K562 (cell line): ENCODE data around the gene SERPINA9.

Experiments
- MTA1 ChIP-seq: fragments of 450-650 bp; IDR thresholded peaks from 2 replicates; pipeline ENCODE4 v1.6.1; 2017; ENCODE audit warnings: borderline replicate concordance
- RAD21 ChIP-seq, 2 experiments: fragments of 250-450 bp in 1 of 2; fragments of 450-650 bp in 1 of 2; sonication (Bioruptor Pico) in 1 of 2; formaldehyde crosslinking in 1 of 2; IDR thresholded peaks in 1 of 2; conservative IDR thresholded peaks in 1 of 2; 2 replicates each; pipeline versions ENCODE4 v1.4.0 to v1.8.0; 2020 to 2022; ENCODE audit warnings: mild to moderate bottlenecking in 2 of 2, moderate library complexity in 1 of 2
- STAG1 ChIP-seq: sonication (generic); formaldehyde crosslinking; IDR thresholded peaks from 2 replicates; pipeline ENCODE4 v1.5.0; 2020; ENCODE audit warnings: missing genetic modification reagents, borderline replicate concordance
- TBP ChIP-seq: optimal IDR thresholded peaks from 2 replicates; pipeline ENCODE3; 2011; ENCODE audit warnings: low read depth, low read length, improper control_type of control experiment
- ZC3H8 ChIP-seq: fragments of 450-650 bp; IDR thresholded peaks from 2 replicates; pipeline ENCODE4 v1.6.1; 2017
- TF ChIP-seq, protein P1 (sequence below), 3 experiments: fragments of 200-800 bp in 1 of 3; sonication (Bioruptor generic) in 1 of 3; sonication (generic) in 1 of 3; formaldehyde crosslinking in 1 of 3; IDR thresholded peaks; 2 replicates each; pipeline versions ENCODE4 v1.6.1 to v1.8.0; 2016 to 2022; ENCODE audit warnings: mild to moderate bottlenecking in 2 of 3, missing compliant biosample characterization in 2 of 3, missing genetic modification characterization in 2 of 3, missing genetic modification reagents in 1 of 3

DNA sequence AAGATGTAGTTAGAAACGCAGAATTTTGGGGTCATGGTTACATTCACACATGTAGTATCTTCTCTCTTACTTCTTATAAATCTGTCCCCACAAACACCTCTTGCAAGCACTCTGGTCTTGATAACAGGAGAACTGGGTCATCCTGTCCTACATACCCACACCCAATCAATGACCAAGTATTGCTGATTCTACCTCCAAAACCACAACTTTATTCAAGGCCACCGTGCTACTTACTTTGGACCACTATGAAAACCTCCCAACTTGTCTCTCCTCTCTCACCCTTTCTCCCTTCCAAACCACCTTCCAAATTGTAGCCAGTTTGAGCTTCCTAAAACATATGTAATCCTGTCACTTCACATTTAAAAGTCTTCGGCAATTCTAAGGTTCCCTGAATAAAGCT lies 28.8 kb downstream of the SERPINA9 start:
- TF ChIP-seq, protein P1, sequence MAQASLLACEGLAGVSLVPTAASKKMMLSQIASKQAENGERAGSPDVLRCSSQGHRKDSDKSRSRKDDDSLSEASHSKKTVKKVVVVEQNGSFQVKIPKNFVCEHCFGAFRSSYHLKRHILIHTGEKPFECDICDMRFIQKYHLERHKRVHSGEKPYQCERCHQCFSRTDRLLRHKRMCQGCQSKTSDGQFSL (CRISPR knock-in tag; IDR thresholded peaks at IDR 0.05): no peak
- TF ChIP-seq, protein P1 (tag; IDR thresholded peaks at IDR 0.05): no peak
- TF ChIP-seq STAG1 (CRISPR knock-in tag) (no peak), TBP (no peak), RAD21 (CRISPR knock-in tag; conservative IDR thresholded peaks at IDR 0.05 in 1 of 2, IDR thresholded peaks at IDR 0.05 in 1 of 2) (no peak), ZC3H8 (no peak), MTA1 (no peak)
